NCI-H524 (cell line): ENCODE results near the gene NAA80.
A peak's percentile ranks its signal among the peaks of the same experiment; 100 is the strongest.

Experiments
- DNase-seq, 2 experiments: peaks; one replicate each; lab custom pipeline; 2025; lab: John Stamatoyannopoulos, UW

Gene NAA80

DNA sequence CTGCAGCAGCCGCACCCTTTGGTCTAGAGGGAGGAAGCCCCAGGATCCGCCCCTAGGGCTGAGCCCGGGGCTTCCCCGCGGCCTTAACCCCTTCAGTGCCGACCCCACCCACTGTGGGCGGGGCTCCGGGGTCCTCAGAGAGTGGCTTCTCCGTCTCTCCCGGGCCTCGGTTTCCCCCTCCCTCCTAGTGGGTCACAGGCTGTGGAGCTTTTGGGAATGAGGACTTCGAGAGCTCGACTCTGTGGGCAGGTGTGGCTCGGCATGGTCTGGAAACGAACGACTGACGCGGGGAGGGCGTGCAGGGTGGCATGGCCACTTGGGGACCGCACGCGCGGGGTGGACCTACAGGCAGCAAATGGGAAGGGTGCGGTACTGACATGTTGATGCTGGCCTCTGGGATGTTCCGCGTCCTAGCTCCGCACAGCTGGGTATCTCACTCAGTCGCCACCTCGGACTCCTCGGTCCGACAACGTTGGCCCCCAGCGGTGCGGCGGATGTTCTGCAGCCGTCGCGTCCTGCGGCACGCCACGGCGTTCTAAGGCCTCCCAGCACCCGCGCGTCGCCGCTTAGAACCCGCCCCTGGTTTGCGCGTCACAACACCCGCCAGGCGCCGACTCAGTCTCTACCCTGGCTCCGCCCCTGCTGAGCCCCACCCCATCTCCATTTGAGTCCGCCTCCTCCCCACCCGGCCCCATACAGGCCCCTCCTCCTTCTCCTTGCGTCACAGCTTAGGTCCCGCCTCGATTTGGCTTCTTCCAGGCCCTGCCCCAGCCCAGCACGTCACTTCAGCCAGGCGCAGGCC is at the start of gene NAA80, which contains the start of gene HYAL3:
NAA80 (minus strand) TSS at position 570 of the 802 bp plus-strand sequence. CDS start 1,942 bp downstream, outside the sequence.
HYAL3 (minus strand) TSS at position 570 of the 802 bp plus-strand sequence. CDS start 3,803 bp downstream, outside the sequence.
- no peak for DNase-seq

GRCh38 chr3:50347187-50347813 is 48.1 kb upstream of the NAA80 start:
- peak; percentile 47 to 62 for DNase-seq

- peak; percentile 43 to 59 for DNase-seq
Observed at GRCh38 chr3:50345586-50346234, 46.5 kb upstream of the NAA80 start, which contains the start of gene ZMYND10. TSS of gene ZMYND10 (minus strand) at chr3:50345732. CDS start at chr3:50345579, 153 bp downstream.

DNA sequence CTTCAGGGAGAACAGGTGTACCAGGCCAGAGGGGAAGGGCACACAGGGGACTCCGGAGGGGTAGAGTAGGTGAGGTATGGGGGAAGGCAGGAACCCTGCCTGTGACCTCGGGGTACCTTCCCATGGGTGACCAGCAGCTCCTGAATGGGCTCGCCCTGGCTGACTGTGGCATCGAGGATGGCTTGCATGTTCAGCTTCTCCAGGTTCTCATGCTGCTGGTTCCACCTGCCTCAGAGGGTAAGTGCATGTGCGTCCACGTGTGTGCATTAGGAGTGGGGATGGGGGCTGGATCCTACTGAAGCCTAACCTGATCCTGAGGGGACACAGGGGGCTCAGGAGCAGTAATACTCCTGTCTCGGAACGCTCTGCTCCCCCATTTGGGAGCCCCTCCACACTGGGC is 45.8 kb upstream of the NAA80 start:
- no peak for DNase-seq

- no peak for DNase-seq
Observed at GRCh38 chr3:50342813-50343633, 43.8 kb upstream of the NAA80 start.

- no peak for DNase-seq
Observed at GRCh38 chr3:50341996-50342650, 42.9 kb upstream of the NAA80 start.

GRCh38 chr3:50341537-50341936 is 42.3 kb upstream of the NAA80 start:
- DNase-seq, result no peak

- no peak for DNase-seq
Observed at GRCh38 chr3:50340448-50341329, 41.5 kb upstream of the NAA80 start, which contains the start of gene RASSF1. TSS of gene RASSF1 (minus strand) at chr3:50340836. CDS start at chr3:50340805, 31 bp downstream.

DNA sequence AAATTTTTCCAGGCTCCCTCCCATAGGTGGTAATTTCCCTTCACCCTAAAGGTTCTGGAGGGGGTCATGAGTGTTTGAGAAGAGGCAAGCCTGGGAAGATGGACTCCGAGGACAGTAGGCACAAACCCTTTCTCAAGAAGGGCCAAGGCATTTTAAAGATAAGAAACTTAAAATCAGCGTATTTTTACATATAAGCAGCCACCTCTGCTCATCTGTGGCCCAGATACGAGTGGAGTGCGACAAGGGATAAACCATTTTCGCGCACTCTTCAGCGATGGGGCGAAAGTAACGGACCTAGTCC is 40.9 kb upstream of the NAA80 start:
- DNase-seq, result no peak

- no peak for DNase-seq
Observed at GRCh38 chr3:50339485-50340146, 40.4 kb upstream of the NAA80 start.

GRCh38 chr3:50338965-50339364 is 39.8 kb upstream of the NAA80 start:
- no peak for DNase-seq

DNA sequence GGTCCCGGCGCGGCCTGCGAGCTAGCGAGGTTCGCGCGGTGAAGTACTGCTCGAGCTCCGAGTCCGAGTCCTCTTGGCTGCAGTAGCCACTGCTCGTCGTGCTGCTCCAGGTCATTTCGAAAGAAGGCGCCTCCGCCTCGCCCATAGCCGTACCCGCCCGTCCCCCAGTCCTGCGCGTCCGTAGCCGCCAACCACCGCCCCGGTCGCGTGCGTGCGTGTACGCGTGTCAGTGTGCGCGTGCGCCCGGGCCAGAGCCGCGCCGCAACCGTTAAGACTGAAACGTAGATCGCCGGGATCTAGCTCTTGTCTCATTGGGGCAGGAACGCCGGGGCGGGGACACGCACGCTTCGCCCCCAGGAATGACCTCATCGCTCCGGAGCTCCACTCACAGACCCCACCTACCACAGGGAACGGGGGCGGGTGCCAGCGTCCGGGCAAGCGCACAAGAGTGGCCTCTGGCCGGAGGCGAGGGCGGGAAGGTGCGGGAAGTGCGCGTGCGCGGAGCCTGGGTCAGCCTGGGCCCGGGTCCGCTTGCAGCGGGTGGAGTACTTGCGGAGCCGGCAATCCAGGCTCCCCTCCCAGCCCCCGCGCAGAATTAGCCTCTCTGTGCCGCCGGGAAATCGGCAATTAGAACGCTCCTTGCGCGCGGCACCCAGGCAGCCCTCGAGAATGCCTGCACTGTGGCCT is 38.1 kb upstream of the NAA80 start:
- peak; percentile 94 to 98 for DNase-seq

DNA sequence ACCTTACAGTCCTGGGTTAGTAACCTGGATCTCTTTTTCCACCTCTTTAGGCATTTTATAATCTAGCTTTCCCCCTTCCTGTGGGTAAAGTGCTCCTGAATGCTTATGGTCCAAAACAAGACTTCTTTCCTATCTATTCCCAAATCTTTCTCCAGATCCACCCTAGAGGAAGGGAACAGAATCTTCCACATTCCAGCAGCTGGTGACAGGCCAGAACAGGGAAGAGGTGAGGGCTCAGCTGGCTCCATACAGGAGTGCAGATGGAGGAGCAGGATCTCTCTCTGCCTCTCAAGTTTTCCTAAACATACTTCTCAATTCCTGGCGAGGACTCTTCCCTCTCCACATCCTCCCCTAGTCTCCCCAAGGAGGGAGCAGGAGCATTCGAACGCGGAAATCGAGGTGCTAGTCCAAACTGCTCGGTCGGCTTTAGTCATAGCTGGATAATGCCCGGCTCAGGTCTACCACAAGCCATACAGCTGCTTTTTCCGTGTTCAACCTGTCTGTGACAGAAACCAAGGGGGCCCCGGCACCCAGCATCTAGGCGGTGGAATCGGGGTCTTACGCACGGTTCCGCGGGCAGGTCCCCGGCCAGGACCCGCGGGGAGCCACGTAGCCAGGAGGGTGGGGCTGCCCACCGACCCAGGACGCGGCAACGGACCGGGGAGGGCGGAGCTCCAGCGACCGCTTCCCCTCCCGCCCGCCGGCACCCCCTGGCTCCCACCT is 37.4 kb upstream of the NAA80 start:
- no peak for DNase-seq

- DNase-seq, result no peak
Observed at GRCh38 chr3:50334339-50335075, 35.3 kb upstream of the NAA80 start.

DNA sequence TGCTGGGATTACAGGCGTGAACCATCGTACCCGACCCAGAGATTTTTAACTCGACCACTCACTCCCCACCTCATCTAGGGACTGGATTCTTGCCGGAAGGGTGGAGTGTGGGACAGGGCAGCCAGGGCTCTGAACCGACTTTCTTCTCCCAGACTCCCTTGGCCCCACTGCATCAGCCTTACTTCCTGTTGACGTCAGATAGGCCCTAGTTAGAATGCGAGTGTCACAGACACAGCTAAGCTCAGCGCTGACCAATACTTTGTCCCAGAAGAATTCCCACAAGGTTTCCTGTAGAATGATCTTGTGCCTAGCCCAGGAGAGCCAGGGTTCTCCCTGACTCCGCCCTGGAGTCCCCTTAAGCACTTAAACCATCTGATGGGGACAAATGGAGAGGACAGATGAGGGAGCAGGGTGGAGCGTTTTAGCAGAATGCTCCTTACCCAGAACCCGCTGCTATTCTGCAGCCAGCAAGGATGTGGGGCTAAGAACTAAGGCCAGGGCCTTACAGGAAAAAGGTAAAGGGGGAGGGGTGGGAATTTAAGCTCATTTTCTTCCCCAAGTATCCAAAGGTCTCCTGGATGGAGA is 34.6 kb upstream of the NAA80 start:
- no peak for DNase-seq

DNA sequence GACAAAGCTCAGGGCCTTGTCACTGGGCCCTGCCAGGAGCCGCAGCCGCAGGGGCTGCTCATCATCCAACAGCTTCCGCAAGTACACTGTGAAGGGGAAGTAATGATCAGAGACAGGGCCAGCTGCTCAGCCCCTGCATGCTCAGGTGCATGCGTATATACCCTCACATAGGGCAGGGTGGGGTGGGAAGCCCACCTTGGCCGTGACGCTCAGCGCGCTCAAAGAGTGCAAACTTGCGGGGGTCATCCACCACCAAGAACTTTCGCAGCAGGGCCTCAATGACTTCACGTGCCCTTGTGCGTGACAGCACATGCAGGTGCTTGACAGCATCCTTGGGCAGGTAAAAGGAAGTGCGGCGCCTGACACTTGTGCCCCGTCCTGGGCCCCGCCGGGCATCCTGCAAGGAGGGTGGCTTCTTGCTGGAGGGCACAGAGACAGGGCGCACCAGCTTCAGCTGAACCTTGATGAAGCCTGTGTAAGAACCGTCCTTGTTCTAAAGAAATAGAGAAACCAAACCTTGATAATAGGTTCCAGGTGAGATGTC is 32.2 kb upstream of the NAA80 start:
- no peak for DNase-seq

- no peak for DNase-seq
Observed at GRCh38 chr3:50330330-50330729, 31.1 kb upstream of the NAA80 start.
